ENCODE measurements around the gene GYS2.
"Not testable (repeated sequence)": the region's sequence is repeated elsewhere in the genome, so short reads cannot be mapped to it uniquely, and the experiment has no call there.

GYS2 gene

GRCh38 chr12:21607701-21608100 is 3.1 kb upstream of the GYS2 start:
- no peak overlapping the region for H3K4me3 ChIP-seq (ENCODE audit: low read depth, low read length)
- no peak for DNase-seq (ENCODE audit: low read depth)

GRCh38 chr12:21606175-21606574 is 1.5 kb upstream of the GYS2 start:
- H3K4me3 ChIP-seq (ENCODE audit: low read depth, low read length), result no peak overlapping the region
- no peak for DNase-seq (ENCODE audit: low read depth)

GRCh38 chr12:21602774-21603173 is 1.9 kb downstream of the GYS2 start:
- no peak for DNase-seq (ENCODE audit: low read depth)
- no peak overlapping the region for H3K4me3 ChIP-seq (ENCODE audit: low read depth, low read length)

GRCh38 chr12:21600196-21600595 is 4.5 kb downstream of the GYS2 start:
- DNase-seq (ENCODE audit: low read depth), result no peak
- H3K4me3 ChIP-seq (ENCODE audit: low read depth, low read length), result no peak overlapping the region

- no peak for DNase-seq (ENCODE audit: low read depth)
- no peak overlapping the region for H3K4me3 ChIP-seq (ENCODE audit: low read depth, low read length)
These were observed 5.3 kb downstream of the GYS2 start for GRCh38 chr12:21599143-21599999.

- DNase-seq (ENCODE audit: low read depth), result no peak
- no peak overlapping the region for H3K4me3 ChIP-seq (ENCODE audit: low read depth, low read length)
These were observed 6.0 kb downstream of the GYS2 start for GRCh38 chr12:21598651-21599050.

GRCh38 chr12:21595356-21595755 is 9.3 kb downstream of the GYS2 start:
- DNase-seq (ENCODE audit: low read depth); H3K4me3 ChIP-seq (ENCODE audit: low read depth, low read length): not testable (repeated sequence)

- no peak overlapping the region for H3K4me3 ChIP-seq (ENCODE audit: low read depth, low read length)
- DNase-seq (ENCODE audit: low read depth), result no peak
These were observed 19.2 kb downstream of the GYS2 start for GRCh38 chr12:21585485-21585884.

- H3K4me3 ChIP-seq (ENCODE audit: low read depth, low read length); DNase-seq (ENCODE audit: low read depth): not testable (repeated sequence)
These were observed 20.1 kb downstream of the GYS2 start for GRCh38 chr12:21584403-21585182.

GRCh38 chr12:21583587-21583986 is 21.1 kb downstream of the GYS2 start:
- no peak overlapping the region for H3K4me3 ChIP-seq (ENCODE audit: low read depth, low read length)
- no peak for DNase-seq (ENCODE audit: low read depth)

- H3K4me3 ChIP-seq (ENCODE audit: low read depth, low read length), result no peak overlapping the region
- DNase-seq (ENCODE audit: low read depth), result no peak
These were observed 23.7 kb downstream of the GYS2 start for GRCh38 chr12:21580748-21581516.

- no peak for DNase-seq (ENCODE audit: low read depth)
- H3K4me3 ChIP-seq (ENCODE audit: low read depth, low read length), result no peak overlapping the region
These were observed 27.1 kb downstream of the GYS2 start for GRCh38 chr12:21577516-21577915.

- no peak overlapping the region for H3K4me3 ChIP-seq (ENCODE audit: low read depth, low read length)
- DNase-seq (ENCODE audit: low read depth), result no peak
These were observed 28.2 kb downstream of the GYS2 start for GRCh38 chr12:21576431-21576830.

GRCh38 chr12:21573733-21574358 is 30.8 kb downstream of the GYS2 start:
- no peak overlapping the region for H3K4me3 ChIP-seq (ENCODE audit: low read depth, low read length)
- DNase-seq (ENCODE audit: low read depth), result no peak

- no peak overlapping the region for H3K4me3 ChIP-seq (ENCODE audit: low read depth, low read length)
- no peak for DNase-seq (ENCODE audit: low read depth)
These were observed 33.6 kb downstream of the GYS2 start for GRCh38 chr12:21571046-21571445.

GRCh38 chr12:21568115-21568514 is 36.5 kb downstream of the GYS2 start:
- no peak overlapping the region for H3K4me3 ChIP-seq (ENCODE audit: low read depth, low read length)
- DNase-seq (ENCODE audit: low read depth), result no peak

- H3K4me3 ChIP-seq (ENCODE audit: low read depth, low read length), result no peak overlapping the region
- no peak for DNase-seq (ENCODE audit: low read depth)
These were observed 37.7 kb downstream of the GYS2 start for GRCh38 chr12:21566907-21567394.

GRCh38 chr12:21566223-21566906 is 38.3 kb downstream of the GYS2 start:
- DNase-seq (ENCODE audit: low read depth), result peak; percentile 36

GRCh38 chr12:21562859-21563258 is 41.8 kb downstream of the GYS2 start:
- H3K4me3 ChIP-seq (ENCODE audit: low read depth, low read length), result no peak overlapping the region
- no peak for DNase-seq (ENCODE audit: low read depth)

More at GRCh38 chr12:21566223-21566906, 38.3 kb downstream of the GYS2 start:
- H3K4me3 ChIP-seq (ENCODE audit: low read depth, low read length), result no peak overlapping the region
